ENCODE data around the gene GTSF1L. TPM values are rescaled to one million over a fixed set of nuclear protein-coding genes. Genes with fewer than 3 reads are reported as not detected.

The GTSF1L gene
- total and polyA plus RNA-seq, 3 experiments from 2014 or later: not detected

DNA sequence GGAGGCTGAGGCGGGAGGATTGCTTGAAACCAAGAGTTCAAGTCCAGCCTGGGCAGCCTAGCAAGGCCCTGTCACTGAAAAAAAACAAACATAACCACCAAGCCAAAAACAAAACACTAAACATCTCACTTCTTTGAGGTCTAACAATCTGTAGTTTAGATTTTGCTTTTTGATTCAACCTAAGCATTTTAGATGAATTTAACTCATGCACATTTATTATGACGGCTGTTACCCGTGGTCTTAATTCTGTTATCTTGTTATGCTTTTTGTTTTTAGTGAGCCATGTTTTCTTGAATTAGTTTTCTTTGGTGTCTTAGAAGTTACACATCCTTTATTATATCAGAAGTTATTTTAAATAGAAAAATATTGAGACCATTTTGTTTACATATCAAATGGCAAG lies 13.8 kb upstream of the GTSF1L start:
- ChIA-PET CTCF (interaction anchor here (2.3 kb wide), 1 partner anchor 9 kb away, joined by 11 read pairs; no protein-coding TSS in a partner anchor), POLR2A (no interaction called here)
- H3K27ac Mint-ChIP-seq: no peak overlapping the region
- H3K4me1 Mint-ChIP-seq: peaks cover 0 to 7% (median 0%) of the 10 kb centered on the region in 3 donors
- peaks cover 6% of the 10 kb centered on the region for H3K27me3 ChIP-seq (ENCODE audit: insufficient read depth, low read length, poor library complexity, severe bottlenecking)
- no peaks in the 10 kb centered on the region for H3K9me3 ChIP-seq (ENCODE audit: low read length)
- H3K4me3 Mint-ChIP-seq: no peak overlapping the region
- H3K4me1 ChIP-seq (ENCODE audit: insufficient read depth, low read length): no peaks in the 10 kb centered on the region
- H3K36me3 ChIP-seq (ENCODE audit: insufficient read depth, low read length): no peaks in the 10 kb centered on the region
- H3K36me3 Mint-ChIP-seq: no peaks in the 10 kb centered on the region
- no peak for DNase-seq
- no peaks in the 10 kb centered on the region for H3K9me3 Mint-ChIP-seq
- H3K27ac ChIP-seq (ENCODE audit: low read depth, low read length): no peak overlapping the region
- peaks cover 2 to 10% of the 10 kb centered on the region in 2 donors for H3K27me3 Mint-ChIP-seq
- no peak overlapping the region for H3K4me3 ChIP-seq (ENCODE audit: low read length)

DNA sequence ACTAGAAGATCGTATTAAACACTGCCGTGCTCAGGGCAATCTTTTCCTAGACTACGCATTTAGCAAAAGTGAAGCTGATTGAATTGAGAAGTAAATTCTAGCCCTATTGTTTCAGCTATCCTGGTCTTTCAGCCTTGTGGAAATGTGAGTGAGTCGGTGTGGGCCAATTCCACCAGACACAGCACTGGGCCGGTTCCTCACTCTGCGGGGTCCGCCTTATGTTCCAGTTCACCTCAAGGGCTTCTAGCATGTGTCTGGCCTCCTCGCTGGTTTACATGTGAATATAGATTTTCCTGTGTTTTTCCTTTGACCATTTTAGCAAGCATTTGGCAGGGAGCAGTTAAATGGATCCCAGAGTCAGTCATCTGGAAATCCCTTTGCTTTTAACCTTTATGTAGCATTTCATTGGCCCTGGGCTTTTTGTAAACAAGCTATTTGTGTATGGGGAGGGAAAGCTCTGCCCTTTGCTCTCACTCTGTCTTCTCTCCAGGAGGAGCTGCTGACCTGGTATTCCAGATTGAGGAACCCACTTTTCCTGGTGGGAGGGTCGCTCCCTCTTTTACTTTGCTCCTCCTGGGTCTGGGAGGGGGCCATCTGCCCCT lies 12.4 kb upstream of the GTSF1L start:
- Mint-ChIP-seq H3K36me3 (no peaks in the 10 kb centered on the region), H3K9me3 (no peaks in the 10 kb centered on the region), H3K4me1 (peaks cover 0 to 7% (median 0%) of the 10 kb centered on the region in 3 donors), H3K27ac (peak overlapping the region in 1 of 8 donors; percentile 30), H3K4me3 (no peak overlapping the region), H3K27me3 (peaks cover 2 to 10% of the 10 kb centered on the region in 2 donors)
- H3K9me3 ChIP-seq (ENCODE audit: low read length): no peaks in the 10 kb centered on the region
- ChIA-PET POLR2A (no interaction called here), CTCF (interaction anchor here (2.3 kb wide), 1 partner anchor 11 kb away, joined by 11 read pairs; no protein-coding TSS in a partner anchor)
- no peaks in the 10 kb centered on the region for H3K36me3 ChIP-seq (ENCODE audit: insufficient read depth, low read length)
- no peak overlapping the region for H3K4me3 ChIP-seq (ENCODE audit: low read length)
- H3K4me1 ChIP-seq (ENCODE audit: insufficient read depth, low read length): no peaks in the 10 kb centered on the region
- H3K27ac ChIP-seq (ENCODE audit: low read depth, low read length): no peak overlapping the region
- DNase-seq: no peak
- no peaks in the 10 kb centered on the region for H3K27me3 ChIP-seq (ENCODE audit: insufficient read depth, low read length, poor library complexity, severe bottlenecking)

DNA sequence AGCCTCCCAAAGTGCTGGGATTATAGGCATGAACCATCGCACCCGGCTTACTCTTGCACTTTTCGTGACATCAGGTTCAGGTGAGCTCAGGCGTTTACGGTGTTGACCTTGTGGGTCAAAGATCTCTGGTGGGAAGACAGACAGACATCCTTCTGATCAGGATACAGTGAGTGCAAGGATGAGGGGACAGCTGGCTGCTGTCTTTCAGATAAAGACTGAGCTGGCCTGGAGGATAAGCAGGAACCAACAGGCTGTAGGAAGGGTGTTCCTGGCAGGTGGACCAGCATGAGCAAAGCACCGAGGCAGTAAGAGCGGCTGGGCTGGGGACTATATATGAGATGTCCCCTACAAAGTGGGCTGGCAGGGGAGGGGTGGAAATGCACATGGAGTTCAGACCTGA lies 11.1 kb upstream of the GTSF1L start:
- Mint-ChIP-seq H3K27ac (no peak overlapping the region), H3K9me3 (no peaks in the 10 kb centered on the region), H3K4me1 (peaks cover 0 to 13% (median 3%) of the 10 kb centered on the region in 3 donors), H3K4me3 (no peak overlapping the region), H3K27me3 (peaks cover 5% of the 10 kb centered on the region in 2 donors), H3K36me3 (no peaks in the 10 kb centered on the region)
- peaks cover 10% of the 10 kb centered on the region for H3K4me1 ChIP-seq (ENCODE audit: insufficient read depth, low read length)
- ChIA-PET POLR2A (no interaction called here), CTCF (no interaction called here)
- H3K36me3 ChIP-seq (ENCODE audit: insufficient read depth, low read length): no peaks in the 10 kb centered on the region
- DNase-seq: no peak
- H3K27me3 ChIP-seq (ENCODE audit: insufficient read depth, low read length, poor library complexity, severe bottlenecking): no peaks in the 10 kb centered on the region
- no peak overlapping the region for H3K4me3 ChIP-seq (ENCODE audit: low read length)
- H3K27ac ChIP-seq (ENCODE audit: low read depth, low read length): no peak overlapping the region
- H3K9me3 ChIP-seq (ENCODE audit: low read length): no peaks in the 10 kb centered on the region

DNA sequence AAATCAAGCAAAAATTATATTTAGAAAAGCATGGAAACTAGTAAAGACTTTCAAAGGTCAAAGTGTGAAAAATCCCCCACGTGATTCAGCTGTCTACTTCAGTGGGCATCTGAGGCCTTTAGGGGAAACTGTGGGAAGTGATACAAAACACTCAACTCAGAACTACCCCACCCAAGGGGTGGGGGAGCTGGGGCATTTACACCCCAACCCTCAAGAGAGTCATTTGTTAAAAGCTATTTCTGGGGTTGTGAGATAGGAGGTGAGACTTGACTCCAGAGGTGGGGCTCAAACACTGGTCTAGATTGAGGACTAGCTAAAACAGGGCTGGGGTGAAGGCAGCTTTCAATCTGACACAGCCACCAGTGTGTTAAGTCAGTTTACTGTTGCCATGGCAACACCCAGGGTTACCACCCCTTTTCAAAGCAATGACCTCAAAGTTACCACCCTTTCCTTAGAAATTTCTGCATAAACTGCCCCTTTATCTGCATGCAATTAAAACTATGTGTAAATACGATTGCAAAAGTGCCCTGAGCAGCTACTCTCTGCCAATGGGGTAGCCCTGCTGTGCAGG lies 9.9 kb upstream of the GTSF1L start:
- peaks cover 19% of the 10 kb centered on the region for H3K4me1 ChIP-seq (ENCODE audit: insufficient read depth, low read length)
- CTCF ChIA-PET: interaction anchor here (1.0 to 1.4 kb wide), 3 partner anchors 9 to 341 kb away, joined by 3 read pairs; no protein-coding TSS in a partner anchor
- Mint-ChIP-seq H3K4me1 (peaks cover 0 to 13% (median 3%) of the 10 kb centered on the region in 3 donors), H3K36me3 (no peaks in the 10 kb centered on the region), H3K27ac (no peak overlapping the region), H3K9me3 (no peaks in the 10 kb centered on the region), H3K4me3 (no peak overlapping the region), H3K27me3 (peaks cover 8 to 9% of the 10 kb centered on the region in 2 donors)
- no peaks in the 10 kb centered on the region for H3K36me3 ChIP-seq (ENCODE audit: insufficient read depth, low read length)
- no peaks in the 10 kb centered on the region for H3K27me3 ChIP-seq (ENCODE audit: insufficient read depth, low read length, poor library complexity, severe bottlenecking)
- DNase-seq: no peak
- POLR2A ChIA-PET: no interaction called here
- H3K27ac ChIP-seq (ENCODE audit: low read depth, low read length): no peak overlapping the region
- no peaks in the 10 kb centered on the region for H3K9me3 ChIP-seq (ENCODE audit: low read length)
- H3K4me3 ChIP-seq (ENCODE audit: low read length): no peak overlapping the region

DNA sequence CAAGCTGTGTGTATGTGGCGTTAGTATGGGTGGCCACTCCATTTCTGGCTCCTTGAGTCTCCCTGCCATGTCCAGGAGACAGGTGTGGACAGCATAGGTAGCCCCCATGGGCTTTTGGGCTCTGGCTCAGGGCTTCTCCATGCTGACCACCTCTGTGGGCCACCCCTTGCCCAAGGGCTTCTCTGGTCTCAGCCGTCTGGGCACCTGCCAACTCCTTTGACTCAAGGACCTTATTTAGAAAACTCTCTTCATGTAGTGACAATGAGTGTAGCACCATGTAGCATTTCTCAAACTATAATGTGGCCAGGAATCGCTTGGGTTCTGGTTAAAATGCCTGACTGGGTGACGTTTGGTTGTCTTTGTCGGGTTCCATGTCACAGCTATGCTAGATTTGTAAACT lies 5.1 kb upstream of the GTSF1L start:
- Histone ChIP-seq H3K27me3 (ENCODE audit: insufficient read depth, low read length, poor library complexity, severe bottlenecking) (no peaks in the 10 kb centered on the region), H3K27ac (ENCODE audit: low read depth, low read length) (no peak overlapping the region), H3K4me1 (ENCODE audit: insufficient read depth, low read length) (peaks cover 37% of the 10 kb centered on the region), H3K4me3 (ENCODE audit: low read length) (no peak overlapping the region), H3K36me3 (ENCODE audit: insufficient read depth, low read length) (no peaks in the 10 kb centered on the region), H3K9me3 (ENCODE audit: low read length) (no peaks in the 10 kb centered on the region)
- no peaks in the 10 kb centered on the region for H3K36me3 Mint-ChIP-seq
- ChIA-PET CTCF (no interaction called here), POLR2A (no interaction called here)
- no peak overlapping the region for H3K4me3 Mint-ChIP-seq
- H3K4me1 Mint-ChIP-seq: peaks cover 4 to 26% (median 17%) of the 10 kb centered on the region in 3 donors
- H3K27me3 Mint-ChIP-seq: peaks cover 7 to 8% of the 10 kb centered on the region in 2 donors
- DNase-seq: no peak
- H3K9me3 Mint-ChIP-seq: no peaks in the 10 kb centered on the region
- no peak overlapping the region for H3K27ac Mint-ChIP-seq

DNA sequence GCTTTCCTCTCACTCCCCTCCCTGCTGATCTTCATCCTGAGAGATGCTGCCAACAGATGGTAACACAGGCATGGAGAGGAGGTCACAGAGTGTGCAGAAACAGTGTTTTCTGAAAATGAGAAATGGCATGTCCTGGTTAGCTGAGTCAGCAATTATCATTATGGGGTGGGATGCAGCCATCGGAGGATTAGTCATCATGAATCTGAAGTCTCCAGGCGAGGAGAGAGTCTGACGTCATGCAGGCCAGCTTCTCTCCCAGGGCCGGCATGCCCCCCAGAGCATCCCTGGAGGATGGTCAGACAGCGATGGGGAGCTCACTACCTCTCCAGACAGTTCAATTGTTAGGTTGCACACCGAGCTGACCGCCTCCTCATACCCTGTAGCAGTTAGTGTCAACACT lies 4.7 kb upstream of the GTSF1L start:
- Histone ChIP-seq H3K4me3 (ENCODE audit: low read length) (no peak overlapping the region), H3K27me3 (ENCODE audit: insufficient read depth, low read length, poor library complexity, severe bottlenecking) (no peaks in the 10 kb centered on the region), H3K36me3 (ENCODE audit: insufficient read depth, low read length) (no peaks in the 10 kb centered on the region), H3K4me1 (ENCODE audit: insufficient read depth, low read length) (peaks cover 37% of the 10 kb centered on the region), H3K9me3 (ENCODE audit: low read length) (no peaks in the 10 kb centered on the region), H3K27ac (ENCODE audit: low read depth, low read length) (no peak overlapping the region)
- no peak for DNase-seq
- H3K36me3 Mint-ChIP-seq: no peaks in the 10 kb centered on the region
- H3K9me3 Mint-ChIP-seq: no peaks in the 10 kb centered on the region
- POLR2A ChIA-PET: no interaction called here
- no peak overlapping the region for H3K27ac Mint-ChIP-seq
- CTCF ChIA-PET: no interaction called here
- peaks cover 4 to 9% of the 10 kb centered on the region in 2 donors for H3K27me3 Mint-ChIP-seq
- H3K4me1 Mint-ChIP-seq: peaks cover 4 to 22% (median 17%) of the 10 kb centered on the region in 3 donors
- H3K4me3 Mint-ChIP-seq: no peak overlapping the region

DNA sequence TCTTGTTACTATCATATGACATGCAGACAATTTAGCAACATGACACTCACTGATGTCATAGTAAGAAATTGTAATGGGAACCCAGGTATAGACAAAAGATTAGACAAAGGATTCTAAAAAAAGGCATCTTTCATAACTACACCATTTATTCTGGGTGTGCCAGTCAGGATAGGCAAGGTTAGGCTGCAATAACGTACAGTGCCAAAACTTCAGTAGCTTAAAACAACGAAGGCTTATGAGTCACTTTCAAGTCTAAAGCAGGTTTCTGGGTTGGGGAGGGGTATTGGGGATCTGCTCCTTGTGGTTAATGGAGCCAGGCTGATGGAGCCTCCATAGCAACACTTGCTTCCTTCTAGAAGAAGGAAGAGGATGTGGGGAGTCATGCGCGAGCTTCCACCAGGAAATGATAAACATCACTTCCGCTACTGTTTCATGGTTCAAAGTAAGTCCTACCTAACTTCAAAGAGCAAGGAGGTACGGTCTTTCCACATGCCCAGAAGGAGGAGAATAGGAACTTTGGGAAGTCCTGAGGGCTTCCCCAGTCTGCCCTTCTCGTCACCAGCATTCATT lies 2.0 kb upstream of the GTSF1L start:
- Mint-ChIP-seq H3K4me3 (peak overlapping the region in 1 of 7 donors; percentile 66), H3K36me3 (no peaks in the 10 kb centered on the region), H3K27ac (no peak overlapping the region), H3K27me3 (peaks cover 4 to 9% of the 10 kb centered on the region in 2 donors), H3K4me1 (peaks cover 4 to 24% (median 17%) of the 10 kb centered on the region in 3 donors), H3K9me3 (no peaks in the 10 kb centered on the region)
- Histone ChIP-seq H3K9me3 (ENCODE audit: low read length) (no peaks in the 10 kb centered on the region), H3K36me3 (ENCODE audit: insufficient read depth, low read length) (no peaks in the 10 kb centered on the region), H3K4me3 (ENCODE audit: low read length) (no peak overlapping the region), H3K27ac (ENCODE audit: low read depth, low read length) (no peak overlapping the region), H3K4me1 (ENCODE audit: insufficient read depth, low read length) (peaks cover 39% of the 10 kb centered on the region), H3K27me3 (ENCODE audit: insufficient read depth, low read length, poor library complexity, severe bottlenecking) (no peaks in the 10 kb centered on the region)
- no peak for DNase-seq
- ChIA-PET CTCF (interaction anchor here (0.9 to 1.2 kb wide), 2 partner anchors 8 to 10 kb away, joined by 3 read pairs; no protein-coding TSS in a partner anchor), POLR2A (no interaction called here)

DNA sequence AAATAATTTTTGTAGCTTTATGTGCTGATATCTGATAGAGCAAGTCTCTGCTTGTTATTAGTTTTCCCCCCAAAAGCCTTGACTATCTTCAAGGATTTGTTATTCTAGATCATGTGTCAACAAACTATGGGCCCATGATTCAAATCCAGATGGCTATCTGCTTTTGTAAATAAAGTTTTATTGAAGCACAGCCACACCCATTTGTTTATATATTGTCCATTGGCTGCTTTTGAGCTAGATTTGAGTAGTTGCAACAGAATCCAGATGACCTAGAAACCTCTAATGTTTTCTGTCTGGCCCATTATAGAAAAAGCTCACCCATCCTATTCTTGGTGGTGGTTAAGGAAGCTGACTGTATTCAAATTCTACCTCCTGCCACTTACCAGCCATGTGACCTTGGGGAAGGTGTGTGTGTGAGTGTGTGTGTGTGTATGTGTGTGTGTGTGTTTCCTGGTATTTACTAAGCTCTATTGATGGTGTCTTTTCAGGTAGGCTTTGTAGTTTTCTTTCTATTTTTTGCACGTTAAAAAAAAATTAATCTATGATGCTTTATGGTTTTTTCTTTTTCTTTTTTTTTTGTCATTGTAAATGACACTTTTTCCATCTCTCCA lies 1.3 kb upstream of the GTSF1L start:
- Histone ChIP-seq H3K4me1 (ENCODE audit: insufficient read depth, low read length) (peaks cover 41% of the 10 kb centered on the region), H3K27ac (ENCODE audit: low read depth, low read length) (no peak overlapping the region), H3K27me3 (ENCODE audit: insufficient read depth, low read length, poor library complexity, severe bottlenecking) (no peaks in the 10 kb centered on the region), H3K9me3 (ENCODE audit: low read length) (no peaks in the 10 kb centered on the region), H3K36me3 (ENCODE audit: insufficient read depth, low read length) (no peaks in the 10 kb centered on the region), H3K4me3 (ENCODE audit: low read length) (no peak overlapping the region)
- CTCF ChIA-PET: interaction anchor here (1.2 to 1.4 kb wide), 2 partner anchors 9 to 28 kb away, joined by 3 read pairs; no protein-coding TSS in a partner anchor
- DNase-seq: peak in 2 of 5 donors; percentile 20 to 77
- Mint-ChIP-seq H3K27ac (no peak overlapping the region), H3K4me1 (peaks cover 4 to 23% (median 17%) of the 10 kb centered on the region in 3 donors), H3K4me3 (no peak overlapping the region), H3K9me3 (no peaks in the 10 kb centered on the region), H3K36me3 (no peaks in the 10 kb centered on the region), H3K27me3 (peaks cover 4 to 7% of the 10 kb centered on the region in 2 donors)
- POLR2A ChIA-PET: no interaction called here
